ENCODE results near the gene PROSER3.

GRCh38 chr19:35793381-35794165, 35.6 kb downstream of the PROSER3 start:
- TF ChIP-seq CTCF (IDR thresholded peaks at IDR 0.05; ENCODE audit: low read depth, low read length, poor library complexity, severe bottlenecking) (no peak), EZH2phosphoT487 (IDR thresholded peaks at IDR 0.05; ENCODE audit: borderline replicate concordance, low read length) (no peak)
